ENCODE data around the gene PKN2. TPM values are rescaled to one million over a fixed set of nuclear protein-coding genes. Genes with fewer than 3 reads are reported as not detected.

The PKN2 gene
- total and polyA plus RNA-seq, 9 of the 15 experiments (the other 6 are each of a cell fraction or from before 2014, with no cell fraction given), result 4.5 to 25.3 (median 19.2) TPM

- Histone ChIP-seq H4K20me1 (replicated peaks; ENCODE audit: control insufficient read depth, insufficient read depth, low read length) (no peaks in the 10 kb centered on the region), H3K9me1 (ENCODE audit: control insufficient read depth, insufficient read depth, low read length) (no peaks in the 10 kb centered on the region), H3K9me3 (replicated peaks; ENCODE audit: control insufficient read depth, insufficient read depth, low read depth, low read length) (no peaks in the 10 kb centered on the region), H3K4me2 (ENCODE audit: insufficient read depth, low read length) (no peak overlapping the region), H3K9ac (ENCODE audit: insufficient read depth in 1 of 2, low read depth in 2 of 2, low read length in 2 of 2) (no peak overlapping the region), H3K36me3 (ENCODE audit: control insufficient read depth, insufficient read depth, low read length) (peaks cover 72% of the 10 kb centered on the region; the same call in 2 of the 3 replicates), H3K27me3 (ENCODE audit: control insufficient read depth in 2 of 2, insufficient read depth in 2 of 2, low read length in 2 of 2) (no peaks in the 10 kb centered on the region), H3K27ac (ENCODE audit: extremely low read depth, low read depth, low read length) (no peak overlapping the region), H3K4me1 (replicated peaks in 1 of 2; ENCODE audit: control insufficient read depth in 2 of 2, insufficient read depth in 2 of 2, low read length in 2 of 2) (no peaks in the 10 kb centered on the region), H2AFZ (ENCODE audit: low read depth, low read length) (no peak overlapping the region), H3K79me2 (ENCODE audit: control insufficient read depth, insufficient read depth, low read length) (no peaks in the 10 kb centered on the region), H3K4me3 (no peak overlapping the region)
- no peak for ATAC-seq
- no peak for FAIRE-seq
- intact Hi-C loops (cut with micrococcal nuclease) (no loop called here), in situ Hi-C loops (cut with MboI) (no loop called here)
- no peak for DNase-seq (ENCODE audit: extremely low read depth in 1 of 4, low spot score in 3 of 4)
- ChIA-PET POLR2A (interaction anchor here (0.7 kb wide), 1 partner anchor 1035 kb away, joined by 3 read pairs; no protein-coding TSS in a partner anchor), CTCF (ENCODE audit: low intra/inter-chr PET ratio) (interaction anchor here (0.6 kb wide), 1 partner anchor 89 kb away, joined by 8 read pairs; no protein-coding TSS in a partner anchor)
- no TSS peak for BruUV-seq (replicated peaks)
- 93% methylated on average over 6 of the region's 6 CpGs for WGBS (ENCODE audit: insufficient coverage, low coverage, missing lambda C conversion rate)
- no peak for TF ChIP-seq EHMT2 (IDR thresholded peaks at IDR 0.05)
- no peak for TF ChIP-seq EP300 (IDR thresholded peaks at IDR 0.05; ENCODE audit: low read length)
- no peak for TF ChIP-seq ZNF444 (CRISPR knock-in tag; IDR thresholded peaks at IDR 0.05)
- TF ChIP-seq HDAC6 (IDR thresholded peaks at IDR 0.05; ENCODE audit: low read depth, low read length), result no peak
- TF ChIP-seq ZBTB9 (CRISPR knock-in tag; IDR thresholded peaks at IDR 0.05), result no peak
- no peak for TF ChIP-seq SNIP1 (IDR thresholded peaks at IDR 0.05; ENCODE audit: low read depth)
- TF ChIP-seq RBM15 (IDR thresholded peaks at IDR 0.05; ENCODE audit: insufficient read depth, low read length), result no peak
- TF ChIP-seq RFX7 (CRISPR knock-in tag; IDR thresholded peaks at IDR 0.05), result no peak
- TF ChIP-seq TSC22D4 (tag; IDR thresholded peaks at IDR 0.05), result no peak
- no peak for TF ChIP-seq CTCFL (IDR thresholded peaks at IDR 0.05; ENCODE audit: borderline replicate concordance, insufficient read depth, low read depth, low read length, poor library complexity, severe bottlenecking)
- no peak for TF ChIP-seq ZNF121 (CRISPR knock-in tag; conservative IDR thresholded peaks at IDR 0.05)
- TF ChIP-seq GABPB2 (CRISPR knock-in tag; conservative IDR thresholded peaks at IDR 0.05), result no peak
- TF ChIP-seq CBX3 (IDR thresholded peaks at IDR 0.05; ENCODE audit: borderline replicate concordance in 1 of 2, low read length in 2 of 2), result no peak
- TF ChIP-seq, protein P1, sequence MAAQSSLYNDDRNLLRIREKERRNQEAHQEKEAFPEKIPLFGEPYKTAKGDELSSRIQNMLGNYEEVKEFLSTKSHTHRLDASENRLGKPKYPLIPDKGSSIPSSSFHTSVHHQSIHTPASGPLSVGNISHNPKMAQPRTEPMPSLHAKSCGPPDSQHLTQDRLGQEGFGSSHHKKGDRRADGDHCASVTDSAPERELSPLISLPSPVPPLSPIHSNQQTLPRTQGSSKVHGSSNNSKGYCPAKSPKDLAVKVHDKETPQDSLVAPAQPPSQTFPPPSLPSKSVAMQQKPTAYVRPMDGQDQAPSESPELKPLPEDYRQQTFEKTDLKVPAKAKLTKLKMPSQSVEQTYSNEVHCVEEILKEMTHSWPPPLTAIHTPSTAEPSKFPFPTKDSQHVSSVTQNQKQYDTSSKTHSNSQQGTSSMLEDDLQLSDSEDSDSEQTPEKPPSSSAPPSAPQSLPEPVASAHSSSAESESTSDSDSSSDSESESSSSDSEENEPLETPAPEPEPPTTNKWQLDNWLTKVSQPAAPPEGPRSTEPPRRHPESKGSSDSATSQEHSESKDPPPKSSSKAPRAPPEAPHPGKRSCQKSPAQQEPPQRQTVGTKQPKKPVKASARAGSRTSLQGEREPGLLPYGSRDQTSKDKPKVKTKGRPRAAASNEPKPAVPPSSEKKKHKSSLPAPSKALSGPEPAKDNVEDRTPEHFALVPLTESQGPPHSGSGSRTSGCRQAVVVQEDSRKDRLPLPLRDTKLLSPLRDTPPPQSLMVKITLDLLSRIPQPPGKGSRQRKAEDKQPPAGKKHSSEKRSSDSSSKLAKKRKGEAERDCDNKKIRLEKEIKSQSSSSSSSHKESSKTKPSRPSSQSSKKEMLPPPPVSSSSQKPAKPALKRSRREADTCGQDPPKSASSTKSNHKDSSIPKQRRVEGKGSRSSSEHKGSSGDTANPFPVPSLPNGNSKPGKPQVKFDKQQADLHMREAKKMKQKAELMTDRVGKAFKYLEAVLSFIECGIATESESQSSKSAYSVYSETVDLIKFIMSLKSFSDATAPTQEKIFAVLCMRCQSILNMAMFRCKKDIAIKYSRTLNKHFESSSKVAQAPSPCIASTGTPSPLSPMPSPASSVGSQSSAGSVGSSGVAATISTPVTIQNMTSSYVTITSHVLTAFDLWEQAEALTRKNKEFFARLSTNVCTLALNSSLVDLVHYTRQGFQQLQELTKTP (IDR thresholded peaks at IDR 0.05; ENCODE audit: low read depth in 1 of 2, partially characterized antibody in 2 of 2), result no peak
- TF ChIP-seq DLX4 (CRISPR knock-in tag; IDR thresholded peaks at IDR 0.05), result no peak
Observed at GRCh38 chr1:88784551-88784950, 100.5 kb downstream of the PKN2 start.

Measured in K562 (cell line).